GM19438 (cell line): ENCODE measurements around the gene SANBR.

Experiments used
- ATAC-seq: cut with Tn5 transposase; IDR thresholded peaks from one replicate; pipeline ENCODE4 v1.9.1; 2021; ENCODE audit warnings: low read depth; ENCODE audit not compliant: unreplicated experiment

The SANBR gene

GRCh38 chr2:61085883-61086282, 20.2 kb downstream of the SANBR start:
- no peak for ATAC-seq

- ATAC-seq: no peak
Measured at GRCh38 chr2:61089797-61090196, 24.1 kb downstream of the SANBR start.

- no peak for ATAC-seq
Measured at GRCh38 chr2:61090386-61090921, 24.8 kb downstream of the SANBR start.

- ATAC-seq: no peak
Measured at GRCh38 chr2:61091485-61091884, 25.8 kb downstream of the SANBR start.

- ATAC-seq: no peak
Measured at GRCh38 chr2:61096438-61096837, 30.8 kb downstream of the SANBR start.

GRCh38 chr2:61100801-61101200, 35.1 kb downstream of the SANBR start:
- no peak for ATAC-seq

- no peak for ATAC-seq
Measured at GRCh38 chr2:61109291-61109690, 43.6 kb downstream of the SANBR start.

- no peak for ATAC-seq
Measured at GRCh38 chr2:61111708-61112107, 46.0 kb downstream of the SANBR start.

GRCh38 chr2:61114147-61114546, 48.5 kb downstream of the SANBR start:
- ATAC-seq: no peak
